Esophagus muscularis mucosa (tissue), 4 donors: ENCODE measurements around the gene PMAIP1. TPM values are rescaled to one million over a fixed set of nuclear protein-coding genes. Genes with fewer than 3 reads are reported as not detected.

ENCODE experiments used
- DNase-seq: peaks from one replicate; pipeline ENCODE4 v3.0.0-alpha.2; 2017; ENCODE audit errors: extremely low spot score
- H3K27ac ChIP-seq, 4 donors: fragments of 200-600 bp; sonication (generic); replicated peaks in 1 of 4; 1 replicate in 3 of 4; 2 replicates in 1 of 4; pipeline ENCODE4 v1.5.1; 2016 to 2019; ENCODE audit warnings: mild to moderate bottlenecking in 1 of 4
- H3K27me3 ChIP-seq, 4 donors: fragments of 200-600 bp; sonication (generic); one replicate each; pipeline versions ENCODE4 v1.5.1 to v1.6.0; 2016 to 2019
- H3K36me3 ChIP-seq, 4 donors: fragments of 200-600 bp; sonication (generic); one replicate each; pipeline ENCODE4 v1.5.1; 2016 to 2019
- H3K4me1 ChIP-seq, 4 donors: fragments of 200-600 bp; sonication (generic); one replicate each; pipeline ENCODE4 v1.5.1; 2016 to 2019
- H3K4me3 ChIP-seq, 4 donors: fragments of 200-600 bp; sonication (generic); 1 replicate in 2 of 4; 2 replicates in 2 of 4; pipeline ENCODE4 v1.5.1; 2016 to 2019; ENCODE audit warnings: mild to moderate bottlenecking in 4 of 4, moderate library complexity in 1 of 4
- H3K9me3 ChIP-seq, 4 donors: fragments of 200-600 bp; sonication (generic); 1 replicate in 3 of 4; 2 replicates in 1 of 4; pipeline ENCODE4 v1.5.1; 2016 to 2019
- CTCF ChIP-seq, 3 experiments: fragments of 200-600 bp in 2 of 3; fragments of 450-650 bp in 1 of 3; sonication (generic) in 2 of 3; IDR thresholded peaks; one replicate each; pipeline ENCODE4 v1.5.1; 2017 to 2019; ENCODE audit warnings: antibody characterized with exemption in 3 of 3, mild to moderate bottlenecking in 2 of 3, moderate library complexity in 1 of 3
- EP300 ChIP-seq: sonication (generic); formaldehyde crosslinking; IDR thresholded peaks from one replicate; pipeline ENCODE4 v1.6.1; 2017; ENCODE audit warnings: antibody characterized with exemption
- POLR2A ChIP-seq: fragments of 450-650 bp; IDR thresholded peaks from one replicate; pipeline ENCODE4 v1.6.1; 2017; ENCODE audit warnings: antibody characterized with exemption, moderate library complexity, mild to moderate bottlenecking, low read depth
- POLR2AphosphoS5 ChIP-seq, 2 donors: sonication (generic); formaldehyde crosslinking; IDR thresholded peaks; one replicate each; pipeline ENCODE4 v1.6.1; 2017; ENCODE audit warnings: antibody characterized with exemption in 2 of 2
- WGBS: methylation state at CpG from one replicate; pipeline ENCODE4 v1.1.5; 2018; 5-methylcytosine and 5-hydroxymethylcytosine counted together
- intact Hi-C: fragments of 100-400 bp; cut with DNase I; formaldehyde crosslinking; loops from one replicate; pipeline ENCODE4 v1.15.1; 2023
- total RNA-seq, 4 donors: library from RNA; depleted of rRNA; stranded (reverse); fragments of >200 nt; gene quantifications; one replicate each; pipeline versions ENCODE4 v1.1.0 to v1.2.1, GENCODE V29; 2016

PMAIP1 gene
- total RNA-seq, 4 donors from 2014 or later: 0.42 to 1.3 (median 0.79) TPM

DNA sequence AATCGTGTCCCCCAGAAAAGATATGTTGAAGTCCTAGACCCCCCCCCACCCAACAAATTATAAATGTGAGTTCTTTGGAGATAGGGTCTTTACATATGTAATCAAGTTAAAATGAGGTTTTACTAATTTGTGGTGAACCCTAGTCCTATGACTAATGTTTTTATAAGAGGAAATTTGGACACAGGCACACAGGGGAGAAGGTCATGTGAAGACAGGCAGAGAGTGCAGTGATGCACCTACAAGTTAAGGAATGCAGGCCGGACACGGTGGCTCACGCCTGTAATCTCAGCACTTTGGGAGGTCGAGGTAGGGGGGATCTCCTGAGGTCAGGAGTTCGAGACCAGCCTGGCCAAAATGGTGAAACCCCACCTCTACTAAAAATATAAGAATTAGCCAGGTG is 5.8 kb upstream of the PMAIP1 start:
- H3K9me3 ChIP-seq: no peaks in the 10 kb centered on the region
- H3K27ac ChIP-seq: no peak overlapping the region
- H3K4me3 ChIP-seq: no peak overlapping the region
- no peaks in the 10 kb centered on the region for H3K36me3 ChIP-seq
- intact Hi-C loops: no loop called here
- no peak for DNase-seq
- 91% methylated on average over 6 of the region's 6 CpGs for WGBS
- TF ChIP-seq CTCF (IDR thresholded peaks at IDR 0.05): no peak
- no peak for TF ChIP-seq POLR2A
- TF ChIP-seq POLR2AphosphoS5 (IDR thresholded peaks at IDR 0.05): no peak
- no peak for TF ChIP-seq EP300
- peaks cover 0 to 17% (median 9%) of the 10 kb centered on the region in 4 donors for H3K27me3 ChIP-seq
- H3K4me1 ChIP-seq: peaks cover 0 to 4% (median 4%) of the 10 kb centered on the region in 4 donors

DNA sequence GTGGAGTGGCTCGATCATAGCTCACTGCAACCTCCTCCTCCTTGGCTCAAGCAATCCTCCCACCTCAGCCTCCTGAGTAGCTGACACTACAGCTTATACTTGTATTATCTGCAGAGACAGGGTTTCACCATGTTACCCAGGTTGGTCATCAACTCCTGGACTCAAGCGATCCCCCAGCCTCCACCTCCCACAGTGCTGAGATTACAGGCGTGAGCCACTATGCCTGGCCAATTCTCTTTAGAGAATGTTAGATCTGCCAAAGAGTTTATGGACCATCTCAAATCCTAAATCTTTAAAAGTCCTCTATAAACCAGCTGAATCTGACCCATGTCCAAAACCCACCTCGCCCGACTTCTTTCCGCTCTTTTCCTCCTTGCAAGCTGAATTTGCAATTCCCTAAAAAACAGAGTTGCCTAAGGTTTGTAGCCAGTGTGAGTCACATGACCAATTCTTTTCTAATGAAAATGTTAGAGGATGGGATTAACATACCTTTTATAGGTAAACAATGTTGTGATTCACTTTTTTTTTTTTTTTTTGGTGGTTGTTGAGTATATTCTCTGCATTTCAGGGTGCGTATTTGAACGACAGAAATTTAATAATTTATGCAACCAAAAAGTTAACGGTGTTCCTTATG is 2.4 kb upstream of the PMAIP1 start:
- H3K36me3 ChIP-seq: no peaks in the 10 kb centered on the region
- no peak for TF ChIP-seq CTCF (IDR thresholded peaks at IDR 0.05)
- TF ChIP-seq EP300: no peak
- TF ChIP-seq POLR2AphosphoS5 (IDR thresholded peaks at IDR 0.05): no peak
- no peak for TF ChIP-seq POLR2A
- 53% methylated on average over 9 of the region's 9 CpGs for WGBS
- H3K27ac ChIP-seq: no peak overlapping the region
- intact Hi-C loops: no loop called here
- H3K27me3 ChIP-seq: peaks cover 3 to 43% (median 18%) of the 10 kb centered on the region in 4 donors
- H3K4me3 ChIP-seq: no peak overlapping the region
- peaks cover 7 to 28% (median 25%) of the 10 kb centered on the region in 4 donors for H3K4me1 ChIP-seq
- no peak for DNase-seq
- no peaks in the 10 kb centered on the region for H3K9me3 ChIP-seq

DNA sequence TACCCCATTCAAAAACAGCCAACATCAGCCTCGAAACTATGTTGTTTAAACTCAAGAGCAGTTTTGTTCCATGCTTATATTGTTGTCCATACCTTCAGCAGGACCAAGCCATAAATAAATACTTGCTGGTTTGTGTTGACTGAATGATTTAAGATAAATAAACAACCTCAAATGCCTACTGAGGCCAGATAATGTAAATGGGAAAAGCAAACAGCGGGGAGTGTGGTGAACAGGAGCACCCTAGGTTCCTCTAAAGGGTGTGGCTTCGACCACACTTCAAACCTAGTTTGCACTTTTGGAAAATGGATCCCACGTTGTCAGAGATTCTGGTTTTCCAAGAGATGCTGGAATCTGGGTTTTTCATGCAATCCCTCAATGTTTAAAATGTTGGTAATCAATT is 1.7 kb upstream of the PMAIP1 start:
- H3K4me1 ChIP-seq: peaks cover 7 to 28% (median 25%) of the 10 kb centered on the region in 4 donors
- no peaks in the 10 kb centered on the region for H3K36me3 ChIP-seq
- 62% methylated on average over 4 of the region's 4 CpGs for WGBS
- no peak for DNase-seq
- TF ChIP-seq CTCF (IDR thresholded peaks at IDR 0.05) (no peak), EP300 (no peak), POLR2AphosphoS5 (IDR thresholded peaks at IDR 0.05) (no peak), POLR2A (no peak)
- intact Hi-C loops: no loop called here
- H3K27ac ChIP-seq: no peak overlapping the region
- H3K9me3 ChIP-seq: no peaks in the 10 kb centered on the region
- H3K4me3 ChIP-seq: no peak overlapping the region
- H3K27me3 ChIP-seq: peaks cover 3 to 43% (median 18%) of the 10 kb centered on the region in 4 donors

DNA sequence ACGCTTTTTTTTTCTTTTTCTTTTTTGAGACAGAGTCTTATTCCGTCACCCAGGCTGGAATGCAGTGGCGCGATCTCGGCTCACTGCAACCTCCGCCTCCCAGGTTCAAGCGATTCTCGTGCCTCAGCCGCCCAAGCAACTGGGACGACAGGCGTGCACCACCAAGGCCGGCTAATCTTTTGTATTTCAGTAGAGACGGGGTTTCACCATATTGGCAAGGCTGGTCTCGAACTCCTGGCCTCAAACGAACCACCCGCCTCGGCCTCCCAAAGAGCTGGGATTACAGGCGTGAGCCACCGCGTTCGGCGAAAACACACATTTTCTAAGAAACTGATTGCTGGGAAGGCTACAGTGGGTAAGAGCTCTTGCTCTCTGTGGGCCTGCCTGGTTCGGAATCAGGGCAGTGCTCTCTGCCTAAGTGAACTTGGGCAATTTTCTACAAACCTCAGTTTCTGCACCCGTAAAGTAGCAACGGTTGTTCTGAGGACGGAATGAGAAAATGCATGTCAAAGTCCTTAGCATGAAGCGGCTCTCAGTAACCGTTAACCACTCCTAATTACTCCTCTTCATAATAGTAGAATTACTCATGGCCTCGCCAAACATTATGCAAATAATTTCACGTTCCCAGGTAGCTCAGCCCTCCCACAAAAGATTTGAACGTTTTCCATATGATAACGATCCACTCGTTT is 1.0 kb upstream of the PMAIP1 start:
- DNase-seq: no peak
- 44% methylated on average over 33 of the region's 33 CpGs for WGBS
- Histone ChIP-seq H3K9me3 (no peaks in the 10 kb centered on the region), H3K27me3 (peaks cover 3 to 43% (median 18%) of the 10 kb centered on the region in 4 donors), H3K27ac (peak overlapping the region in 3 of 4 donors; percentile 78 to 84 (median 83)), H3K4me3 (peak overlapping the region; percentile 63 to 82 (median 64)), H3K4me1 (peaks cover 7 to 28% (median 25%) of the 10 kb centered on the region in 4 donors), H3K36me3 (no peaks in the 10 kb centered on the region)
- intact Hi-C loops: no loop called here
- TF ChIP-seq POLR2AphosphoS5 (IDR thresholded peaks at IDR 0.05): no peak
- TF ChIP-seq CTCF (IDR thresholded peaks at IDR 0.05): no peak
- TF ChIP-seq EP300: no peak
- TF ChIP-seq POLR2A: no peak
